GM18507 (cell line): ENCODE data around the gene ANKS1B.
"Not testable (repeated sequence)": the region's sequence is repeated elsewhere in the genome, so short reads cannot be mapped to it uniquely, and the experiment has no call there.

Experiments
- DNase-seq: peaks from one replicate; pipeline ENCODE4 v3.0.0; 2011; ENCODE audit warnings: low read depth; ENCODE audit not compliant: insufficient read length; ENCODE audit errors: extremely low spot score
- FAIRE-seq: peaks from 2 replicates; lab custom pipeline; 2011; peaks lifted over from hg19 to GRCh38; lab: Jason Lieb, UNC

ANKS1B gene

DNA sequence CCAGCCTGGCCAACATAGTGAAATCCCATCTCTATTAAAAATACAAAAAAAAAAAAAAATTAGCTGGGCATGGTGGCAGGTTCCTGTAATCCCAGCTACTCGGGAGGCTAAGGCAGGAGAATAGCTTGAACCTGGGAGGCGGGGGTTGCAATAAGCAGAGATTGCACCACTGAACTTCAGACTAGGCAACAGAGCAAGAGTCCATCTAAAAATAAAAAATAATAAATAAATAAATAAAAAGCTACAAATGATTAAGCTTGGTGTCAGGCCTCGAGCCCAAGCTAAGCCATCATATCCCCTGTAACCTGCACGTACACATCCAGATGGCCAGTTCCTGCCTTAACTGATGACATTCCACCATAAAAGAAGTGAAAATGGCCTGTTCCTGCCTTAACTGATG lies 269.8 kb downstream of the ANKS1B start:
- not testable (repeated sequence) for FAIRE-seq, DNase-seq

DNA sequence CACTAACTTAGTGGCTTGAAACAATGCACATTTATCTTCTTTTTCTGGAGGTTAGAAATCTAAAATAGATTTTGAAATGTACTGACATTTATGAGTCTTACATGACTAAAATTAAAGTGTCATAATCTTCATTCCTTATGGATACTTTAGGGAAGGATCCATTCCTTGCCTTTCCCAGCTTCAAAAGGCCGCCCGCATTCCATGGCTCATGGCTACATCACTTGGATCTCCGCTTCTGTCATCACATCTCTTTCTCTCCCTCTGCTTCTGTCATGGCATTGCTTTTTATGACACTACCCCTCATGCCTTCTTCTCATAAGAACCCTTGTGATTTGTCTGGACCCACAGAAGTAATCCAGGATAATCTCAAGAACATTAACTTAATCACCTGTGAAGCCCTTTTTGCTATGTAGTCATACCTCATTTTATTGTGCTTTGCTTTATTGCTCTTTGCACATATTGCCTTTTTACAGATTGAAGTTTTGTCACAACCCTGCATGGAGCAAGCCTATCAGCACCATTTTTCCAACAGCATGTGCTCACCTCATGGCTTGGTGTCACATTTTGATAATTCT lies 270.7 kb downstream of the ANKS1B start:
- DNase-seq (no peak), FAIRE-seq (no peak)

DNA sequence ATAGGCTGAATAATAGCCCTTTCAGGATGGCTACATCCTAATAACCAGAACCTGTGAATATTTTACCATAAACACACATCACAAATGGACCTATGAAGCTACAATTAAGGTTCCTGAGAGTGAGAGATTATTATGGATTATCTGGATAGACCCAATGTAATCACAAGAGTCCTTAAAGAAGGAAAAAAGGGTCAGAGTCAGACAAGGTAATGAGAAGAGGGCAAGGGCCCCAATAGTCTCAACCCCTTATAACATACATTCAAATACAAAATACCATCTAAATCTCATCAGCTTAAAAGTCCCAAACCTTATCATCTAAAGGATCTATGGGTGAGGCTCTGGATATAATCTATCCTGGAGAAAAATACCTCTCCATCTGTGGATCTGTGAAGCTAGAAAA lies 272.5 kb downstream of the ANKS1B start:
- DNase-seq: no peak
- no peak for FAIRE-seq

DNA sequence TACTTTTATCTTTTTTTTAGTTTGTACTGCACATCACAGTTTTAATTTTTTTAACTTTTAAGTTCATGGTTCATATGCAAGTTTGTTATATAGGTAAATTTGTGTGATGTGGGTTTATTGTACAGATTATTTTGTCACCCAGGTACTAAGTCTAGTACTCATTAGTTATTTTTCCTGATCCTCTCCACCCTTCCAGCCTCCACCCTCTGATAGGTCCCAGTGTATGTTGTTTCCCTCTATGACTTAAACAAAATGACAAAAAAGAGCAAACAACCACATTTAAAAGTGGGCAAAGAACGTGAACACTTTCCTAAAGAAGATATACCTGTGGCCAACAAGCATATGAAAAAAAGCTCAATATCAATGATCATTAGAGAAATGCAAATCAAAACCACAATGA lies 273.5 kb downstream of the ANKS1B start:
- FAIRE-seq: no peak
- DNase-seq: no peak

DNA sequence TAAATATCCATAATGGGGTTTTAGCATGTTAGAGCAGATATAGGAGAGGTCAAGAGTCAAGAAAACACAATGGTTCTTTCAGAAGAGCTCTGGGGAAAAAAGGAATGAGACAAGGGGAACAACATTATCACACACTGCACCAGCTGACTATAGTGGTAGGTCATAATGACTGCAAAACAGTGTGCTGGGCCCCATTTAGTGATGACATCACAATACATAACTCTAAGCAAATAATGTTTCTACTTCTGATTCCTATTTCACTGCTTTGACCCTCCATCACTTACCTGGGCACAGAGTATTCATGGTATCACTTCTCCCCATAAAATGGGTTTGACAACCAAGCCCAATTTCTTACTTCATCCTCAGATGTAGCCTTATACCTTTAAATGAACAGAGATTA lies 275.1 kb downstream of the ANKS1B start:
- FAIRE-seq (no peak), DNase-seq (no peak)

DNA sequence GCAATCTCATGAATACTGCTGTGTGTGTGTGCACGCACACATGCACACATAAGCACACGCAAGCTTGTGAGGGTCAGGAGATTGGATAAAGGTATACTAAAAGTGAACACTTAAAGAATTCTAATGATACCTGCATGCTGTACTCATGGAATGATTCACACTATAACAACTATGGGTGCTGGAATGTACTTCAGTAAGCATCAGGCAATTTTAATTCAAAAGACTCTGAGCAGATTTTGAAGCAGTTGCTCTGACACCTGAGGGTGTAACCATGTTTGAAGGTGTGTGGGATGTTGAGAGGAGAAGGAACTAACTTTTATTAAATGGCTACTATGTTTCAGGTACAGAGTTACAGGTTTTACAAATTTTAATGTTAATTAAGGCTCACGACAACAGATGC lies 275.6 kb downstream of the ANKS1B start:
- DNase-seq: no peak
- no peak for FAIRE-seq

DNA sequence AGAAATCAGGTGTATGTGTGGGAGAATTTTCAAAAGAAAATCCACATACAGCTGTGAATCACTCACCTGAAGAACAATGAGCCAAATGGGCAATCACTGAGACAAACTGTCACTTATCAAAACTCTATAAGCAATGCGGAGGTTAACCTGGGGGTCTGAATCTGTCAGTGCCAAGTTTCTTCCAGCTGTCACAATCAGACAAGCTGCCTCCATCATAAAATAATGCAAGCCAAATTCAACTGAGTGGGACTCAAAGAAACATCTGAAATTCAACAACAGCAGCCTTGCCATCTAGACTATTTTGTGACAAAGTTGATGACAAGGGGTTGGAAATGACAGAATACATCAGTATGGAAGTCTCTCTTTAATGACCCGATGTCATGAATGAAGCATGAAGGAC lies 276.9 kb downstream of the ANKS1B start:
- DNase-seq (no peak), FAIRE-seq (no peak)

DNA sequence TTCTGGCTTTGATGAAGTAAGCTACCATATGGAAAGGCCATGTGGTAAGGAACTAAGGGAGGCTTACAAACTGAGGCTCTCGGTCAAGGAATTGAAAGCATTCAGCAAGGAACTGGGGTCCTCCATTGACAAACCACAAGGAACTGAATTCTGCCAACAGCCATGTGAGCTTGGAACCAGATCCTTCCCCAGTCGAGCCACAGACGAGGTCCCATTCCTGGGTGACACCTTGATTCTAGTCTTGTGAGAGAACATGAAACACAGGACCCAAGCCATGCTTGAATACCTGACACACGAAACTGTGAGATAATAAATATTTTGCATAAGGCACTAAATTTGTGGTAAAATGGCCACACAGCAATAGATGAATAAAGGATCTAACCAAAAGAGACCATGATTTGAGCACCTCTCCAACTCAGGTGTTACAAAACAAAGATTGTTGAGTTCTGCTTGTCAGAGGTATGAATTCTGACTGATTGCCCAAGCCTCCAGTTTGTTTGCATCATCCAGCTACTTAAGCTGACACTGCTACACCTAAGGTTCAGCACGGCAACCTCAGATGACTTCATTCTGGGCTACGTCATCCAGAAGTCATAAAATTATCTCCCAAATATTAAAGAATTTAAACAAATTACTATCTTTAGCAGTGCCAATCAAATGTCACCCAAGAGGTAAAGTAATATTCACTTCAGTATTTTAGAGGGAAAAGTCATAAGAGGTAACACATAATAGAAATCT lies 277.8 kb downstream of the ANKS1B start:
- DNase-seq (no peak), FAIRE-seq (no peak)

DNA sequence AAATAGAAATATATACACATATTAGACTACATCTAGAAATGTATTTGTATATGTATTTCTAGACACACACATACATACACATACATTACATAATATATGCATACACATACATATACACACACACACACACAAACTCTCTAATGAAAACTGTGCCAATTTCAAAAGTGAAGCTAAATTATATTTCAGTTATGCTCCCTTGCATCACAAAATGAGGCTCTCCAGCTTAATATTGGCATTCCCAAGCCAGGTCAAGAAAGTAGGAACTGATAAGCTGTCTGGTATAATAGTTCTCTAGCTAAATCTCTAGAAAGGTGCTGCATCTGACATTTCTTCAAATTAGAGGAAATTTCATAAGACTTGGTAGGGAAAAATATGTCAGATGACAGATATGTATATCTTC lies 280.3 kb downstream of the ANKS1B start:
- no peak for FAIRE-seq
- DNase-seq: no peak

DNA sequence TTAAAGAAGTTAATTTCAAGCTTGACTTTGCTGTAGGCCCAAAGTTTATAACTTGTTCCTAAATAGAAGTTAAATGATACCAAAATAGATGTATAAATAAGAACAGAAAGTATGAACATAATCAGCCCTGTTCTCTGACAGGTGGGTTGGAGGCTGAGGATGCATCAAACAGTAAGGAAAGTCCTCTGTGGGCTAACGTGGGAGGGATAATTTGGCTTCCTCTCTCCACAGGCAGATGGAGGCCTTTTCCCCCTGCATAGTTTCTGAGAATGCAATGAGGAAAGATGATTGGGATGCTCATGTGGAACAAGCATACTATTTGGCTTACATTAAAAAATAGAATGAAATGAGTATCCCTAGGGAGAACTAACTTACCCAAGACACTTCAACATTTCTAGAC lies 280.7 kb downstream of the ANKS1B start:
- FAIRE-seq (no peak), DNase-seq (no peak)

DNA sequence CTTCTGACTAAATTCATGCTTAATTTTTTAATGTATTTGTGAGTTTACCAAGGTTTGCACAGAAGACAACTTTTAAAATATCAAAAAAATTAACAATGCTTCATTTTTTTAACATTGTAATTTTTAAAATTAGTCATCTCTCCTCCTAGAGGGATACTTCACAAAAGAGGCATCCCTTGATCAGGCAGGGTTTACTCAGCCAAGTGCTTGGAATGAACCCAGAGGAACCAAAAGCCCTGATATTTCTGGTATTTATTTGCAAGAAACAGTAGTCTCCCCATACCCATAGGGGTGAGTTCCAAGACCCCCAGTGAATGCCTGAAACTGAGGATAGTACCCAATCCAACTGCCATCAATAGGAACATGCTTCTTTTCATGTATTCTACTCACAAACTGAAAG lies 284.7 kb downstream of the ANKS1B start:
- FAIRE-seq (no peak), DNase-seq (no peak)

DNA sequence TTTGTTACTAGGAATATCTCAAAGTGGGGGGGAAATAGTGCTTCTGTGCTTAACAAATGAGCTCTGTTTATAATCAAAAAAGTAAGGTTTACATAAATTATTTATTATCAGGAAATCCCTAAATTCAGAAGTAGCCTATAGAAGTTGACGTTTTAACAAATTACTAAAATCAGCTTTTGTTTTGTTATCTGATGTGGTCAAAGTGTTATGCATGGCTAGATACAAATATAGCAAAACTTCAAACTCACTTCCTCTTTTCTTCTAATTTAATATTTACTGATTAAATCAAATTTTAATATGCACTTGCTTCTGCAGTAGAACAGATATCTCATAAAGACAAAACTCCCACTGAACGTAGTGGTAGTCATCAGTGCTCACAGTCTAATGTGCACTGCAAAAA lies 289.7 kb downstream of the ANKS1B start:
- DNase-seq: no peak

DNA sequence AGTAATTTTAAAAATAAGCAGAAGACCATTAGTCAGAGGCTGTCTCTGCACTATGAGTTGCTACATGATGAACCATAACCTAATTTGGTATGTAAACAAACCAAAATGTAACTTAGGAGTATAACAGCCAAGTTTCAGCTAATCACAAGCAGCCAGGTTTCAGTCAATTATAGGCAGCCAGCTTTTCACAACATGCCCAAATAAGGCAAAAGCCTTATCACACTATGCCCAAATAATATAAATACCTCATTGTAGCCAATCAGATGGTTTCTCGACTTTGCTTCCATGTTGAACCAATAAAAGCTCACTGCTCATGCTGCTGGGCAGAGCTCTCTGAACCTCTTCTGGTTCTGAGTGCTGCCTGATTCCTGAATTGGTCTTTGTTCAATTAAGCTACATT lies 298.6 kb downstream of the ANKS1B start:
- FAIRE-seq: no peak
- no peak for DNase-seq

More for the DNA sequence above, 289.7 kb downstream of the ANKS1B start:
- FAIRE-seq: no peak

DNA sequence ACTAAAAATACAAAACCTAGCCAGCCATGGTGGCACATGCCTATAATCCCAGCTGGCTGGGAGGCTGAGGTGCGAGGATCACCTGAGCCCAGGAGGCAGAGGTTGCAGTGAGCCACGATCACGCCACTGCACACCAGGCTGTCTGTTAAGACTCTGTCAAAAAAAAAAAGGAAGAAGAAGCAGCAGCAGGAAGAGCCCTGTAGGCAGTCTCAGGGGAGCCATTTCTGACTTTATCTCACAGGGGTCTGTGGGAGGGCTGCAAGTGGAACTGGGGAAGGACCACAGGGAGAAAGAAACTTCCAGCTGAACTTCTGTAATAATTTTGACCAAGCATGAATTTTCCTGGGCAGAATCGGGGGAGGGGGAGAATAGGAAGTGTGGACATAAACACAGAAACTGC lies 304.5 kb downstream of the ANKS1B start:
- no peak for DNase-seq
- no peak for FAIRE-seq

DNA sequence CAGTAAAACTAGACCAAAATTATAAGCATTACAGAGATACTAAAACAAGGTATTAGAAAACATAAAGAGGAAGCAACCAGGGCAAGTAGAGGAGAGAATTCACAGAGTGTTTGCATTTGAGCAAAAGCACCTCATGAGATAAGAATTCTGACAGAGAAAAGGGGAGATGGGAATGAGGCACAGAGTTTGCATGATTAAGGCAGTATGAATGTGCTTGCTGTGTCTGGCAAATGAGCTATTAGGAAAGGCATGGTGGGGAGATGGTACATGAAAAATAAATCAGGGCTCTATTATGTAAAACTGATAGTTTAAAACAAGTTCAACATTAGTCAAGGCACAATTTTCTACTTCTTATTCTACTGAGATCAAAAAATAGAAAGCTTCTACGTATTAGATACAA lies 314.1 kb downstream of the ANKS1B start:
- no peak for FAIRE-seq

DNA sequence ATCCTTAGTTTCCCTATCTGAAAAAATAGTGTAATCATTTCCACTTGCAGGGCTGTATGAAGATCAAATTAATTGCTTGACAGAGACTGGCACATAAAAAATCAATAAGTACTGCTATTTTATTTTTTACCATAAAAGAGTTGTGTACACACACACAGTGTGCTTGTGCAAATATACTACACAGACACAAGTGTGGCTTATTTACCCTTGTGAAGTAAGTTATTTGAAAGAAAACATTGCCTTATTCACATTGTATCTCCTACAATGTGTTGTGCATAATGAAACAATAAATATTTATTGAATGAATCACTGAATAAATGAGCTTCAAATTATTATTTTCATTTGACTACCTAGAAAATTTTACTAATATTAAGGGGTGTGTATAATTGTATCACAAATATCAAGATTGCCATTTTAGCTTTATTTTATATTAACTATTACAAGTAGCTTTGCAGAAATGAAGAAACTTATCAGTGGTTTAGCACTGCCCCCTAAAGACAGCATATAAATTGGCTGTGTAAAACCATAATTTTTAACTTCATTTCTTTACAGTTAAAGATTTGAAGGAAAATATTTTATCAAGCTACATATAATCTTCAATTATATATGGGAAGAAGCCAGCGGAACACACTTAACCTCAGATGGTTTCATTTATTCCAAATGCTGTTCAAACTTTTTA lies 325.9 kb downstream of the ANKS1B start:
- DNase-seq (no peak), FAIRE-seq (peak; percentile 71)

More for the DNA sequence above, 314.1 kb downstream of the ANKS1B start:
- DNase-seq: no peak

DNA sequence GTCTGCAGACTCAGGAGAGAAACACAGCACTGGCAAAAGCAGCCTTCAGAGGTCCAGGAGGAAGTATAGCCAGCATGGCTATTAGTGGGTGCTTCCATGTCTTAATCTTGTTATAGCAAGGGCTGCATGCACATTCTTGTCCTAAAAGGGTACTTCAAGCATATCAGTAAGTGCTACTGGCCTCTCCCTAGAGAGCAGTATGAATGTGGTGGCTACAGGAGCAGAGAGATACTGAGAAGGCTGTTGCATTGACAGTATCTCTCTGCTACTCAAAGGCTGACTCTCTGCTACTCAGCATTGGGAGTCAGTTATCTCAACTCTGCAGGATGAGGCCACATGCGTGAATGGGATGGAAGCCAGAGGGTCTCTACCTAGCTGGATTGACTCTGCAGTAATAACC lies 335.2 kb downstream of the ANKS1B start:
- FAIRE-seq (no peak), DNase-seq (no peak)

DNA sequence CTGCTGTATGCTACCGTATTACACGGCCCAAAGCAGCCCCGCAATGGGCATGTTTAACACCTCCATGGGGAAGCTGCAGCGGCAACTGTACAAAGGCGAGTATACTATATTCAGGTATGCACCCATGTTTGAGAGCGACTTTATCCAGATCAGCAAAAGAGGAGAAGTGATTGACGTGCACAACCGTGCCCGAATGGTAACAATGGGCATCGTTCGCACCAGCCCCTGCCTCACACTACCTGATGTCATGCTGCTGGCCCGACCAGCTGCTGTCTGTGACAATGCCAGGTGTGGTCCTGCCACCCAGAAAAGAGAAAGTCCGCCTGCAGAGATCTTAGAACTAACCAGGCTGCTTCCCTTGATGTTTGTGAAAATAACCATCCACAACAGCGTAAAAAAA lies 336.6 kb downstream of the ANKS1B start:
- FAIRE-seq (no peak), DNase-seq (no peak)

DNA sequence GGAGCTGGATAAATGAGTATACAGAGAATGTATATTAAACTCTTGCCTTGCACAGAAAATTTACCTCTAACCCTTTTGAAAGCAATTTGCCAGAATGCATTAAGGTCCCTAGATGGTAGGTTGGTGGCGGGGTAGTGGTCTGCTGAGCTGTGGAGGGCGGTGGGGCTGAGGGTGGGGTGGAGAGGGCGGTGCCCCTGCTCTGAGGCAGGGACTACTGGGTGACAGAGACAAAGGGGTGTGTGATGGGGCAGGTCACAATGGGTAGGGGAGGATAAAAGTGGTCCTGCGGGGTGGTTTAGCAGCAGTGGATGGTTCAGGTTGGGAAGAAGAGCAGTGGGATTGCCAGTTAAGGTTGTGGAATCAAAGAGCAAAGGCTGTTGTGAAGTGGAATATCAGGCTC lies 337.3 kb downstream of the ANKS1B start, which contains the start of gene GARIN6:
GARIN6 (plus strand) TSS at position 301 of the 400 bp plus-strand sequence. CDS start 422 bp downstream, outside the sequence.
- FAIRE-seq: no peak
- no peak for DNase-seq

DNA sequence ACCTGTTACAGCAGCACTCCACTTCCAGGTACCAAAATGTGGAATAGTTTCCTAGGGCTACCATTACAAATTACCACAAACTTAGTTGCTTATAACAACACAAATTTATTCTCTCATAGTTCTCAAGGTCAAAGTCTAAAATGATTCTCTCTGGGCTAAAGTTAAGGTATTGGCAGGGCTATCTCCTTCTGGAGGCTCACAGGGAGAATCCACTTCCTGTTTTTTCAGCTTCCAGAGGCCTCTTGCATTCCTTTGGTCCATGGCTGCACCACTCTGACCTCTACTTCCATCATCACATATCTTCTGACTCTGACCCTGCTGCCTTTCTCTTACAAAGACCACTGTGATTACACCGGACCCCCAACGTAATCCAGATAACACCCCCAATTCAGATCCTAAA lies 340.1 kb downstream of the ANKS1B start:
- DNase-seq: no peak
- no peak for FAIRE-seq

DNA sequence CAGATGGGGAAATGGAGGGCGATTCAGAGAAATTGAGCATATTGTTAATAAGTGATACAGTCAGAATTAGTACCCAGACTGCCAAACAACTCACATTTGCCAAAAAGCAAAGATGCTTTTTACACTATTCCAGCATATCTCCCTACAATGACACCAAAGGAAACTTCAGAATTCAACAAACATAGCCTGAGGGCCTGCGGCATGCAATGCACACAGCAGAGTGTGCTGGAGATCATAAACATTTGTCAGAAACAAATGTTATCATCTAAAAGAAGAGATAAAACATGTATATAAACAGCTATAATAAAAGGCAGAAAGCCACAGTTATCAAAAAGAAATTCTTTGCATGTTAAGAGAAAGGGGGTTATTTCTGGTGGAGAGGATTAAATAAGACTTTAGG lies 357.3 kb downstream of the ANKS1B start:
- FAIRE-seq (no peak), DNase-seq (no peak)
